Measurements from ENCODE around the gene RGS3.
"Not testable (repeated sequence)": the region's sequence is repeated elsewhere in the genome, so short reads cannot be mapped to it uniquely, and the experiment has no call there.

Gene RGS3
- total RNA-seq, result 7.5 to 13.6 reads per million in 2 donors

DNA sequence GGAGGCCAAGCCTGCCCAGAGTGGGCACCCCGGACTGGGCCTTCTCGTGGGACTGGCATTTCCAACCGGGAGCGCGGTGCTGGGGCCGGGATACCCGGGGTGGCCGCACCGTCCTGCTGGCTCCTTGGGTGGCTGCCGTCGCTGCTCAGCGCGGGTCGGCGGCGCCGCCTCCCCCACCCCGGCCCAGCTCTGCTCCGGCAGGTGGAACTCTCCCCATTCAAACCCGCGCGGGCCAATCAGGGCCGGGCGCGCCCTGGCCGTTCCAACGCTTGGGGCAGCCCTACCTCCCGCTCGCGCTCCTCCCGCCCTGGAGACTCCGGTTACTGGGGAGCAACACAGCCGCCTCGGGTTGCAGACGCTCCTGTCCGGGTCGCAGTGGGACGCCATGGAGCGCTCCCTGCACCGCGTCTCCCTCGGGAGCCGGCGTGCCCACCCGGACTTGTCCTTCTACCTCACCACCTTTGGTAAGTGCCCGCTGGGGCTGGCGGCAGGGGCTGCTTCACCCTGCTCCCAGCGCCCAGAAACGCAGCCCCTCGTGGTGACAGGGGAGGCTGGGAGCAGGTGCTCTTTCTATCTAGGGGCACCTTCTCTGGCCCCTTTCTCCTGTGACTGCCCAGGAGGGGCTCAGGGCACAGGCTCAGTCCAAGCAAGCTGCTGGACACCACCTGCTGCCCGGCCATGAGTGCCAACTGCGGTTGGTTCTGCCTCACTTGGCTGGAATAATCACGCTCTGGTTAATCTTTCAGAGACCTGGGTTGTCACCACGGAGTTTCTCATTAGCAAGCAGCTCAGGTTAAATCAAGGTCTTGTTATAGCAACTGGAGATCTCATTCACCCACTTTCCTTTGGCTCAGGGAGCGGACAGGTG lies at the start of gene RGS3:
Gene RGS3, plus strand, starts transcription at position 310 of the 868 bp plus-strand sequence. Its CDS starts 76 bp downstream, at position 386.
- no peak for DNase-seq

- no peak for DNase-seq
Observed at GRCh38 chr9:113416149-113416721, 47.3 kb upstream of the RGS3 start.

DNA sequence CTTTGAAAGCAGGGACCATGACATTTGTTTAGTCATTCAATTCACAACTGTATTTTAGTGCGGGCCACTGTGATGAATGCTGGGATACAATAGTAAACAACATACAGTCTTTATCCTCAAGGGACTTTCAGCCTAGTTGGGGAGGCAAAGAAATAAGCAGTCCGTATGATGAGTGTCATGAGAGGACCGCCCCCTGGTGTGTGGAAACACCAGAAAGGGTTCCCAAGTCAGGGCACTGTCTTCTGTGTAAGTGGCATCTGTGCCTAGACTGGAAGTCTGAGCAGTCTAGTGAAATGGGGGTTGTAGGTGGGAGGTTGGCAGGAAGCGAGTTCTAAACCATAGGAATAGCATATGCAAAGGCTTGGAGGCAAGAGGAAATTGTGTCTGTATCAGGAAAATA lies 46.2 kb upstream of the RGS3 start:
- no peak for DNase-seq

- no peak for DNase-seq
Observed at GRCh38 chr9:113421726-113422125, 41.8 kb upstream of the RGS3 start.

- DNase-seq, result no peak
Observed at GRCh38 chr9:113425072-113425471, 38.5 kb upstream of the RGS3 start.

DNA sequence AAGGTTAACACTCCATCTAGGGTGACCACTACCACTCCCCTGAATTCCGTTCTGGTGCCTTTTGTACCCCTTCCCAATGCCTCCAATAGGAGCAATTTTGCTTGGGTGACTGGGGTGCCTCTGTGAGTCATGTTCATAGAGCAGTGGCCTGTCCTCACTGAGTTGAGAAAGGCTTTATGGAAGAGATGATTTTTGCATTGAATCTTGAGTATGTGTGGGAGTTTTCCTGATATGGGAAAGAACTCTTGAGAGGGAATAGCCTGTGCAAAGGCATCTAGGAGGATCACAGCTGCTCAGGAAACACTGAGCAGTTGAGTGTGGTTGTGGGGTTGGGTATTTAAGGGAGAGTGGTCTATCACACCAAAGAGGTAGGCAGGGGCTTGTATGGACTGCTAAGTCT lies 36.8 kb upstream of the RGS3 start:
- DNase-seq, result no peak

DNA sequence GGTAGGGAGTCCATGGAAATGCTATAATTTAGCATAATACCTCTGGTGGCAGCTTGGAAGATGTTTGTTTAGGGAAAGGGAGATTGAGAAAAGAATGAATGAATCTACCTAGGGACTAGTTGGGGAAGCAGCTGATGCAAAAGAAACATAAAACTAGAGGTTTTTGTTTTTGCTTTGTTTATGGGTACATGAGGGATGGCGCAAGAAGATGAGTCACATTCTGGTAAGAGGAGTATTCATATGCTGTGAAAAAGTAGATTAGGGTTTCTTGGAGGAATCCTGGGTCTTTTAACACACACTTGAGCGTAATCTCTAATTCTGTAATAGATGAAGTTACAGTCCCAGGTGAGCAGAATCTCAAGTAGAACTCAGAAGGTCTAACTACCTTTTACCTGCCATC lies 35.9 kb upstream of the RGS3 start:
- no peak for DNase-seq

DNA sequence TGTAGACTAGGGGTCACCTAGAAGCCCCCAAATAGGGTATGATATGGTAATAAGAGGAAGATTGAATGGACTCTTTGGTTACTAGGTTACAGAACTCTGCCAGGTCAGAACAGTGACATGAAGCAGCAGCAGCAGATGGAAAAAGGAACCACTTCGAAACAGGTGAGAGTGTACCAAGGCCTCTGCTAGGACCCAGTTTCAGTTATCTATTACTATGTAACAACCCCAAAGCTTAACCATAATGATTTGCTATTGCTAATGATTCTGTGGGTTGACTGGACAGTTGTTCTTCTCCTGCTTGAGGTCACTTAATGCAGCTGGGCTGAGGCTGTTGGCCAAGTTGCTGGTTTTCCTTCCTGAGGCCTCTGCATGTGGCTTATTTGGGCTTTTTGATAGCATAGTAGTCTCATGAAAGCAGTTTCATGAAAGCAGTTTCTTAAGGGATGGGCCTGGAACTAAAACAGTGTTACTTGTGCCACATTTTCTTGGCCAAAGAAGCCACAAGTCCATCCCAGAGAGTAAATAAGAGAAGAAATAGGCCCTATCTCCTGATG lies 35.4 kb upstream of the RGS3 start:
- no peak for DNase-seq

- no peak for DNase-seq
Observed at GRCh38 chr9:113431191-113431590, 32.3 kb upstream of the RGS3 start.

- DNase-seq, result no peak
Observed at GRCh38 chr9:113436728-113437515, 26.6 kb upstream of the RGS3 start.

DNA sequence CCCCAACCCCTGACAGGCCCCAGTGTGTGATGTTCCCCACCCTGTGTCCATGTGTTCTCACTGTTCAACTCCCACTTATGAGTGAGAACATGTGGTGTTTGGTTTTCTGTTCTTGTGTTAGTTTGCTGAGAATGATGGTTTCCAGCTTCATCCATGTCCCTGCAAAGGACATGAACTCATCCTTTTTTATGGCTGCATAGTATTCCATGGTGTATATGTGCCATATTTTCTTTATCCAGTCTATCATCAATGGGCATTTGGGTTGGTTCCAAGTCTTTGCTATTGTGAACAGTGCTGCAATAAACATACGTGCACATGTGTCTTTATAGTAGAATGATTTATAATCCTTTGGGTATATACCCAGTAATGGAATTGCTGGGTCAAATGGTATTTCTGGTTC lies 25.8 kb upstream of the RGS3 start:
- DNase-seq, result not testable (repeated sequence)

DNA sequence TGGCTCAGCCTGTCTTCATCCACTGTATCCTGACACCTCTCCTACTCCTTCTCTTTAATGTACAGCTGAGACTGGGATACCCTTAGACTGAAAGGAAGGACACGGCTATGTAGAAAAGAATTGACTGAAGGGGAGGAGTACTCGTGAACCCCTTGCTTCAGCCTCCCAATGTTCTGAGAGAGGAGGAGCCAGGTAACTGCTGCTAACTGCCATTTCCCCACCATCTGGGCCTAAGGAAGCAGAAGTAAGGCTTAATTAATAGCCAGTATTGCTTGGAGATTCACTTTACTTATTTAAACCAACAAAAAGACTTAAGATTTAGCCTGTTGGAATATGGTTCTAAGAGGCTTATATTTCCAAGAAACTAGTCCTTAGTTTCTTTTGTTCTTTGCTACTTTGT lies 18.8 kb upstream of the RGS3 start:
- DNase-seq, result no peak

GRCh38 chr9:113446323-113446740 lies 17.2 kb upstream of the RGS3 start:
- DNase-seq, result peak in 2 of 5 experiments; percentile 27 to 48

GRCh38 chr9:113449376-113449775 lies 14.2 kb upstream of the RGS3 start:
- no peak for DNase-seq

DNA sequence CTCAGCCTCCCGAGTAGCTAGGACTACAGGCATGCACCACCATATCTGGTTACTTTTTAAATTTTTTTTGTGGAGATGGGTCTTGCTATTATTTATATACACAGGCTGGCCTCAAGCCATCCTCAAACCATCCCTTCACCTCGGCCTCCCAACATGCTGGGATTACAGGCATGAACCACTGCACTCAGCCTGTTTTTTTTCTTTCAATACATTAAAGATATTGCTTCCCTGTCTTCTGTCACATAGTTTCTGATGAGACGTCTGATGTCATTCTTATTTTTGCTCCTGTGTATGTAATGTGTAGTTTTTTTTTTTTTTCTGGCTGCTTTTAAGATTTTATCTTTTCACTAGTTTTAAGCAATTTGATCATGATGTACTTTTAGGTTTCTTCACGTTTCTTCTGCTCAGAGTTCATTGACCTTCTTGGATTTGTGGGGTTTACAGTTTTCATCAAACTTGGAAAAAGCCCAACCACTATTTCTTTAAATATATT lies 11.4 kb upstream of the RGS3 start:
- no peak for DNase-seq

- peak in 1 of 5 experiments; percentile 58 for DNase-seq
Observed at GRCh38 chr9:113454914-113455761, 8.4 kb upstream of the RGS3 start.

DNA sequence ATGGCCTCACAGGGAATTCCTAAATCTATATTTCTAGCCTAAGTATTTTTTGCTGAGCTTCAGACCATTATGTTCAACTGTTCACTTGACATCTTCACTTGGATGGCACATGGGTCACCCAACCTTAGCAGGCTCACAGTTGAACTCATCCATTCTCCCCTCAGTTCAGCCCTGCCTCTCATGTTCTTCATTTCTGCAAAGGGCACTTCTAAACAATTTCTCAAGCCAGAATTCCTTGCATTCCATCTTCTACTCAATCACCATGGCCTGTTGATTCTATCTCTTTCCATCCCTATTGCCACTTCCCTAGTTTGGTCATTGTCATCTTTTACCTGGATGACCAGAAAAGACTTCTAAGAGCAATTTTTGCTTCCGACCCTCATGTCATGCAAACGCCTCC lies 7.3 kb upstream of the RGS3 start:
- DNase-seq, result no peak

- no peak for DNase-seq
Observed at GRCh38 chr9:113461285-113461684, 2.2 kb upstream of the RGS3 start.

- DNase-seq, result no peak
Observed at GRCh38 chr9:113461943-113462342, 1.6 kb upstream of the RGS3 start.

DNA sequence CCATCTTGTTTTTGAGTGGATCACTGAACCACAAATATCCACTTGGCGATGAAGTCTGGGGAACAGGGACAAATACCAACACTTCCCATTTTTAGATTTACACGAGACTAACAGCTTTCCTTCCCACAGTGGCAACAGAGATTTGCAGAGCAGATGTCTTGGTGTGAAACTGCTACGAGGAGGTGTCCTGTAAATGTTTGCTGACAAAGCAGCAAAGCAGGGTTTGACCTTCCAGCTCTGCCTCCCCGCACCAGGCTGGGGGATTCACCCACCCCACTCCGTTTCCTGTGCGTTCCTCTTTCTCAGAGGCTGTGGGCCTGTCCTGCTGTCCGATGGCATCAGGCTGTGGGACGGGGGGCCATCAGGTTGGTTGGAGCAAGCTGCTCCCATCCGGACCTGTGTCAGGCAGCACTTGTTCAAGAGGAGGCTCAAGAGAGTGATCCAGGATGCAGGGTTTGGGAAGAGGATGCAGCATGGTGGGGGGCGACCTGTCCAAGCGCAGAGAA lies 693 bp upstream of the RGS3 start:
- DNase-seq, result no peak

DNA sequence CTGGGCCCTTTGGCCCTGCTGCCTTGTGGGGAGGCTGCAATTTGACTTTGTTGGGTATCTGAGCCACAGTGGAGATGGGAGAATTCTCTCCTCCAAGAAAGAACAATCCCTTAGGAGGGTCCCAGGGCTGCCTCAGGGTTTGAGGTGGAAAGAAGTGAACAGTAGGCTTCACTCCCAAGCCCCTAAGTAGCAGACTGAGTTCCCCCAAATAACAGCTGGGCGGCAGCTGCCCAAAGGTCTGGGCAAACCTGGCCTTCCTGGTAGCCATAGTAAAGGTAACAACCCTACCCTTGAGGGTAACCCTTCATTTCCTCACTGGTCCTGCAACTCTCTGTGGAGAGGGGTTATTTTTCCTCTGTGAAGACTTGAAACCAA lies 746 bp downstream of the RGS3 start:
- no peak for DNase-seq

DNA sequence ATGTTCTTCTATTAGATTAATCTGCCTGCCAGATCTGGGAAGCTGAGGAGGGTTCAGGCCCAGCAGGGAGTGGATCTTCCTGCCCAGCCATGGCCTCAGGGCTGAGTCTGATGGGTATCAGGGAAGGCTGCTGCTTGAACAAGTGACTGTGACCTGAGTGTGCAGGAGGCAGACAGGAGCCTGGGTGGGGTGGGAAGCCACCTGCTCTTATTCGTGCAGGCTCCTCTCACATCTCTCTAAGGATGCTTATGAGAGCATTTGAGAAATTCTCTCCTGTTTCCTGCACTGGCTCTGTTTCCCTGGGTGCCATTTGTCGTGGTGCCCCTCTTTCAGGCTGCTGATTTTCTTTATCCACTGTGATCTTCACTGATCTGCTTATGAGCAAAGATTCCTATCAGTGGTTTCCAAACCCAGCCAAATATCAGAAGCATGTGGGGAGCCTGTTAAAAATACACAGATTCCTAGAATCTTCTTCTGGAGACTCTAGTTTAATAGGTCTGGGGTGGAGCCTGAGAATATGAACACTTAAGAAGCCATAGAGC lies 2.1 kb downstream of the RGS3 start:
- no peak for DNase-seq
